PC-9 (cell line): ENCODE measurements around the gene KRT14.
"Not testable (repeated sequence)": the region's sequence is repeated elsewhere in the genome, so short reads cannot be mapped to it uniquely, and the experiment has no call there.

Experiments used
- EZH2 ChIP-seq: fragments of 200-600 bp; sonication (generic); IDR thresholded peaks from 2 replicates; pipeline ENCODE4 v1.8.0; 2017; ENCODE audit warnings: antibody characterized with exemption, low read depth
- TF ChIP-seq, protein P1 (sequence below): fragments of 200-600 bp; sonication (generic); conservative IDR thresholded peaks from 2 replicates; pipeline ENCODE4 v1.6.1; 2017; ENCODE audit warnings: mixed run types, antibody characterized with exemption, mild to moderate bottlenecking, moderate library complexity

DNA sequence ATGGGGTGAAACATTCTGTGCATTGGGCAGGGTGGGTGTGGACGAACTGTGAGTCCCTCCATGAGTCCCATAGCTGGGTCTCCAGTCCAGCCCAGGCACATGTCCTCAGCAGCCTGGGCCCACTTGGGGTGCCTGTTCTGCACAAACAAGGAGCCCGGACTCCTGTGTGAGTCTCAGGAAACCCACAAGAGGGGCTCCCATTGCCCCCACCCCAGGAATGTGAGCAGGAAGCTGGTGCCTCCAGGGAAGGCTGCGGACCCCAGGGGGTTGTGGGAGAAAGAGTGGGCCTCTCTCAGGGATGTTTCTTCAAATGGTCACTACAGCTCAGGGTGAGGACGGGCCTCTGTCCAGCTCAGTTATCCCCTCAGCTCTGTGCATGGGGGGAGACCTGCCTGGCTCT is 29.8 kb upstream of the KRT14 start:
- TF ChIP-seq, protein P1, sequence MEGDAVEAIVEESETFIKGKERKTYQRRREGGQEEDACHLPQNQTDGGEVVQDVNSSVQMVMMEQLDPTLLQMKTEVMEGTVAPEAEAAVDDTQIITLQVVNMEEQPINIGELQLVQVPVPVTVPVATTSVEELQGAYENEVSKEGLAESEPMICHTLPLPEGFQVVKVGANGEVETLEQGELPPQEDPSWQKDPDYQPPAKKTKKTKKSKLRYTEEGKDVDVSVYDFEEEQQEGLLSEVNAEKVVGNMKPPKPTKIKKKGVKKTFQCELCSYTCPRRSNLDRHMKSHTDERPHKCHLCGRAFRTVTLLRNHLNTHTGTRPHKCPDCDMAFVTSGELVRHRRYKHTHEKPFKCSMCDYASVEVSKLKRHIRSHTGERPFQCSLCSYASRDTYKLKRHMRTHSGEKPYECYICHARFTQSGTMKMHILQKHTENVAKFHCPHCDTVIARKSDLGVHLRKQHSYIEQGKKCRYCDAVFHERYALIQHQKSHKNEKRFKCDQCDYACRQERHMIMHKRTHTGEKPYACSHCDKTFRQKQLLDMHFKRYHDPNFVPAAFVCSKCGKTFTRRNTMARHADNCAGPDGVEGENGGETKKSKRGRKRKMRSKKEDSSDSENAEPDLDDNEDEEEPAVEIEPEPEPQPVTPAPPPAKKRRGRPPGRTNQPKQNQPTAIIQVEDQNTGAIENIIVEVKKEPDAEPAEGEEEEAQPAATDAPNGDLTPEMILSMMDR = not testable (repeated sequence)
- not testable (repeated sequence) for TF ChIP-seq EZH2
